Caco-2 (cell line): ENCODE data around the gene JADE3. TPM values are rescaled to one million over a fixed set of nuclear protein-coding genes. Genes with fewer than 3 reads are reported as not detected.
"Not testable (repeated sequence)": the region's sequence is repeated elsewhere in the genome, so short reads cannot be mapped to it uniquely, and the experiment has no call there.

Experiments used
- BruUV-seq: library from RNA; stranded (reverse); fragments of 400-500 nt; replicated peaks from 2 replicates; lab custom pipeline; 2021; lab: Mats Ljungman, UMichigan
- CTCF ChIA-PET: fragments of 300-600 bp; sonication (Branson Sonifier 250); formaldehyde crosslinking; loops from one replicate; lab custom pipeline; 2022; ENCODE audit warnings: antibody characterized with exemption; lab: Charles Lee
- POLR2A ChIA-PET: fragments of 300-600 bp; sonication (Branson Sonifier 250); formaldehyde crosslinking; loops from one replicate; lab custom pipeline; 2022; ENCODE audit warnings: antibody characterized with exemption; lab: Charles Lee
- DNase-seq, 2 experiments: peaks; one replicate each; pipeline versions ENCODE4 v3.0.0 to v3.0.0-alpha.2; 2020 to 2022
- H3K27me3 ChIP-seq: replicated peaks from 2 replicates; pipeline ENCODE4 v1.6.0; 2011; ENCODE audit warnings: low read length; ENCODE audit not compliant: control insufficient read depth, insufficient read depth
- H3K36me3 ChIP-seq: 2 replicates; pipeline ENCODE4 v1.5.1; 2011; ENCODE audit warnings: low read length; ENCODE audit not compliant: control insufficient read depth, insufficient read depth
- H3K4me1 ChIP-seq: fragments of 250-450 bp; sonication (Bioruptor Pico); 2 replicates; pipeline ENCODE4 v1.5.1; 2020; ENCODE audit warnings: mild to moderate bottlenecking
- H3K4me3 ChIP-seq: 2 replicates; pipeline ENCODE4 v1.5.1; 2011; ENCODE audit warnings: low read depth, mild to moderate bottlenecking, control low read depth, low read length
- H3K9me3 ChIP-seq: fragments of 250-450 bp; sonication (Bioruptor Pico); 2 replicates; pipeline ENCODE4 v1.5.1; 2020; ENCODE audit warnings: mild to moderate bottlenecking, moderate library complexity
- H3K27ac Mint-ChIP-seq: one replicate; pipeline ENCODE4 v1.8.0; 2022; ENCODE audit warnings: mixed read lengths; ENCODE audit not compliant: unreplicated experiment
- H3K27me3 Mint-ChIP-seq: one replicate; pipeline ENCODE4 v1.8.0; 2022; ENCODE audit warnings: mixed read lengths; ENCODE audit not compliant: insufficient read depth, unreplicated experiment
- H3K36me3 Mint-ChIP-seq: one replicate; pipeline ENCODE4 v1.8.0; 2022; ENCODE audit warnings: mild to moderate bottlenecking, mixed read lengths; ENCODE audit not compliant: insufficient read depth, unreplicated experiment
- H3K4me1 Mint-ChIP-seq: one replicate; pipeline ENCODE4 v1.8.0; 2022; ENCODE audit warnings: low read depth, mixed read lengths; ENCODE audit not compliant: unreplicated experiment
- H3K4me3 Mint-ChIP-seq: one replicate; pipeline ENCODE4 v1.8.0; 2022; ENCODE audit warnings: mild to moderate bottlenecking, moderate library complexity, mixed read lengths; ENCODE audit not compliant: unreplicated experiment
- H3K9me3 Mint-ChIP-seq: one replicate; pipeline ENCODE4 v1.8.0; 2022; ENCODE audit warnings: mixed read lengths; ENCODE audit not compliant: unreplicated experiment
- intact Hi-C: fragments of 100-400 bp; cut with micrococcal nuclease; formaldehyde crosslinking; loops from one replicate; pipeline ENCODE4 v1.10.0; 2022; ENCODE audit not compliant: unreplicated experiment
- total RNA-seq: library from RNA; stranded (reverse); gene quantifications from 2 replicates; pipeline ENCODE4 v1.2.3, GENCODE V29; 2022
- TF ChIP-seq, protein P1 (sequence below), 2 experiments: fragments of 200-600 bp in 1 of 2; IDR thresholded peaks; 1 replicate in 1 of 2; 2 replicates in 1 of 2; pipeline versions ENCODE4 v1.5.1 to v1.8.0; 2011 to 2022; ENCODE audit warnings: antibody characterized with exemption in 1 of 2, control low read depth in 1 of 2, inconsistent platforms in 1 of 2, low read depth in 1 of 2, low read length in 1 of 2, mild to moderate bottlenecking in 1 of 2, moderate library complexity in 1 of 2; ENCODE audit not compliant: insufficient read depth in 1 of 2, severe bottlenecking in 1 of 2, unreplicated experiment in 1 of 2

The JADE3 gene
- total RNA-seq, 1 experiment from 2014 or later, result 22.7 TPM

DNA sequence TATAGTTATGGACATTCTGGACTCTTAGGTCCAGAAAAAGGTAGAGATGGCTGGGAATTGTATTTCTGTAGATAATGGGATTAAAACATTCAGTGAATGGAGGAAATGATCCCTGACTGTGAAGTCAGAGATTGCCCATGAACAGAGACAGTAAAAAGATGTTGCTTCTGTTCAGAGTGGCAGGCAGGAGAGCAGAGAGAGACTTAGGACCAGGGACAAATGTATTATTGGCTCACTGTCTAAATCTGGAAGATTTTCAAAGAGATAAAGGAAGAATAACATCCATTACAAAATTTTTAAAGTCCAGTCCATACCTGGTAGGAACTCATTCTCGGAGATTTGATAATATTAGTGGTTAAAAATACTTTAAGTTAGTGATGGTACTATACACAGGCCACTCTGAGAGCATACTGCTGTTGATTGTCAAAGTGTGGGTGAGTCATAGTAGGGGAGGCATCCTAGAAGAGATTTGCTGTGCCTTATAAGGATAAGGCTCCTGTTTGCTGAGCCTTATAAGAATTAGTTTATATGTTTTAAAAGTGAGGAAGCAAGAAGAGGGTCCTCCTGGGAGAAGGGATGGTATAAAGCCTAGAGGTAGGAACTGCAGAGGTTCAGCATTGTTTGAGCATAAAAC lies 53.0 kb downstream of the JADE3 start:
- Mint-ChIP-seq H3K4me1 (peaks cover 19% of the 10 kb centered on the region), H3K27me3 (no peaks in the 10 kb centered on the region), H3K4me3 (no peak overlapping the region), H3K27ac (no peak overlapping the region), H3K36me3 (peaks cover 6% of the 10 kb centered on the region), H3K9me3 (no peaks in the 10 kb centered on the region)
- CTCF ChIA-PET, result no interaction called here
- no peak for DNase-seq
- POLR2A ChIA-PET, result no interaction called here
- no peak overlapping the region for H3K4me3 ChIP-seq
- no TSS peak for BruUV-seq
- no peaks in the 10 kb centered on the region for H3K9me3 ChIP-seq
- no peaks in the 10 kb centered on the region for H3K4me1 ChIP-seq
- no peaks in the 10 kb centered on the region for H3K36me3 ChIP-seq
- intact Hi-C loops, result no loop called here
- no peaks in the 10 kb centered on the region for H3K27me3 ChIP-seq
- TF ChIP-seq, protein P1, sequence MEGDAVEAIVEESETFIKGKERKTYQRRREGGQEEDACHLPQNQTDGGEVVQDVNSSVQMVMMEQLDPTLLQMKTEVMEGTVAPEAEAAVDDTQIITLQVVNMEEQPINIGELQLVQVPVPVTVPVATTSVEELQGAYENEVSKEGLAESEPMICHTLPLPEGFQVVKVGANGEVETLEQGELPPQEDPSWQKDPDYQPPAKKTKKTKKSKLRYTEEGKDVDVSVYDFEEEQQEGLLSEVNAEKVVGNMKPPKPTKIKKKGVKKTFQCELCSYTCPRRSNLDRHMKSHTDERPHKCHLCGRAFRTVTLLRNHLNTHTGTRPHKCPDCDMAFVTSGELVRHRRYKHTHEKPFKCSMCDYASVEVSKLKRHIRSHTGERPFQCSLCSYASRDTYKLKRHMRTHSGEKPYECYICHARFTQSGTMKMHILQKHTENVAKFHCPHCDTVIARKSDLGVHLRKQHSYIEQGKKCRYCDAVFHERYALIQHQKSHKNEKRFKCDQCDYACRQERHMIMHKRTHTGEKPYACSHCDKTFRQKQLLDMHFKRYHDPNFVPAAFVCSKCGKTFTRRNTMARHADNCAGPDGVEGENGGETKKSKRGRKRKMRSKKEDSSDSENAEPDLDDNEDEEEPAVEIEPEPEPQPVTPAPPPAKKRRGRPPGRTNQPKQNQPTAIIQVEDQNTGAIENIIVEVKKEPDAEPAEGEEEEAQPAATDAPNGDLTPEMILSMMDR (IDR thresholded peaks at IDR 0.05; ENCODE audit: insufficient read depth in 1 of 2, low read depth in 1 of 2, low read length in 1 of 2, severe bottlenecking in 1 of 2, unreplicated experiment in 1 of 2), result no peak

GRCh38 chrX:46967547-46967946 lies 55.3 kb downstream of the JADE3 start:
- ChIA-PET CTCF (no interaction called here), POLR2A (no interaction called here)
- H3K27me3 Mint-ChIP-seq, result no peaks in the 10 kb centered on the region
- intact Hi-C loops, result no loop called here
- Histone ChIP-seq H3K4me1 (no peaks in the 10 kb centered on the region), H3K36me3 (no peaks in the 10 kb centered on the region), H3K27me3 (no peaks in the 10 kb centered on the region), H3K9me3 (no peaks in the 10 kb centered on the region), H3K4me3 (no peak overlapping the region)
- H3K9me3 Mint-ChIP-seq, result no peaks in the 10 kb centered on the region
- no TSS peak for BruUV-seq
- H3K4me1 Mint-ChIP-seq, result peaks cover 19% of the 10 kb centered on the region
- H3K4me3 Mint-ChIP-seq, result no peak overlapping the region
- TF ChIP-seq, protein P1 (IDR thresholded peaks at IDR 0.05; ENCODE audit: insufficient read depth in 1 of 2, low read depth in 1 of 2, low read length in 1 of 2, severe bottlenecking in 1 of 2, unreplicated experiment in 1 of 2), result no peak
- no peak for DNase-seq
- H3K36me3 Mint-ChIP-seq, result peaks cover 6% of the 10 kb centered on the region
- no peak overlapping the region for H3K27ac Mint-ChIP-seq

- intact Hi-C loops, result loop anchor here (5.0 kb wide), 2 partner anchors 115 to 220 kb away; partner anchors contain the start of gene SLC9A7
- BruUV-seq, H3K4me1 ChIP-seq, H3K4me3 ChIP-seq, H3K36me3 Mint-ChIP-seq, H3K27me3 Mint-ChIP-seq, DNase-seq, H3K27me3 ChIP-seq, H3K9me3 ChIP-seq, H3K36me3 ChIP-seq, H3K9me3 Mint-ChIP-seq, H3K4me3 Mint-ChIP-seq, H3K4me1 Mint-ChIP-seq, H3K27ac Mint-ChIP-seq: not testable (repeated sequence)
- ChIA-PET POLR2A (interaction anchor here (0.6 kb wide), 1 partner anchor 720 kb away, joined by 6 read pairs; no protein-coding TSS in a partner anchor), CTCF (interaction anchor here (1.3 kb wide), 1 partner anchor 73 kb away, joined by 3 read pairs; no protein-coding TSS in a partner anchor)
These were observed 64.8 kb downstream of the JADE3 start for GRCh38 chrX:46977046-46977445.
